ENCODE data around the gene CAMK1D.
"Not testable (repeated sequence)": the region's sequence is repeated elsewhere in the genome, so short reads cannot be mapped to it uniquely, and the experiment has no call there.

Gene CAMK1D

GRCh38 chr10:12466704-12467305 is 117.5 kb downstream of the CAMK1D start:
- no peak for DNase-seq (ENCODE audit: low read depth)

GRCh38 chr10:12469345-12469744 is 120.0 kb downstream of the CAMK1D start:
- DNase-seq (ENCODE audit: low read depth) = no peak

GRCh38 chr10:12470719-12471118 is 121.4 kb downstream of the CAMK1D start:
- no peak for DNase-seq (ENCODE audit: low read depth)

- no peak for DNase-seq (ENCODE audit: low read depth)
Observed at GRCh38 chr10:12471135-12471534, 121.8 kb downstream of the CAMK1D start.

- no peak for DNase-seq (ENCODE audit: low read depth)
Observed at GRCh38 chr10:12473491-12473890, 124.1 kb downstream of the CAMK1D start.

- DNase-seq (ENCODE audit: low read depth) = no peak
Observed at GRCh38 chr10:12474727-12475412, 125.5 kb downstream of the CAMK1D start.

GRCh38 chr10:12476656-12477055 is 127.3 kb downstream of the CAMK1D start:
- no peak for DNase-seq (ENCODE audit: low read depth)

GRCh38 chr10:12479437-12479844 is 130.1 kb downstream of the CAMK1D start:
- DNase-seq (ENCODE audit: low read depth) = no peak

GRCh38 chr10:12479924-12480323 is 130.6 kb downstream of the CAMK1D start:
- no peak for DNase-seq (ENCODE audit: low read depth)

- DNase-seq (ENCODE audit: low read depth) = no peak
Observed at GRCh38 chr10:12480440-12480839, 131.1 kb downstream of the CAMK1D start.

- DNase-seq (ENCODE audit: low read depth) = no peak
Observed at GRCh38 chr10:12481924-12482323, 132.6 kb downstream of the CAMK1D start.

GRCh38 chr10:12482587-12482986 is 133.2 kb downstream of the CAMK1D start:
- DNase-seq (ENCODE audit: low read depth) = no peak

GRCh38 chr10:12484002-12484918 is 134.9 kb downstream of the CAMK1D start:
- no peak for DNase-seq (ENCODE audit: low read depth)

- DNase-seq (ENCODE audit: low read depth) = no peak
Observed at GRCh38 chr10:12484941-12485805, 135.8 kb downstream of the CAMK1D start.

- no peak for DNase-seq (ENCODE audit: low read depth)
Observed at GRCh38 chr10:12487366-12487765, 138.0 kb downstream of the CAMK1D start.

GRCh38 chr10:12488626-12489025 is 139.3 kb downstream of the CAMK1D start:
- no peak for DNase-seq (ENCODE audit: low read depth)

GRCh38 chr10:12489357-12489756 is 140.0 kb downstream of the CAMK1D start:
- DNase-seq (ENCODE audit: low read depth) = no peak

- DNase-seq (ENCODE audit: low read depth) = no peak
Observed at GRCh38 chr10:12489806-12490205, 140.5 kb downstream of the CAMK1D start.

GRCh38 chr10:12490963-12491362 is 141.6 kb downstream of the CAMK1D start:
- DNase-seq (ENCODE audit: low read depth) = no peak

- no peak for DNase-seq (ENCODE audit: low read depth)
Observed at GRCh38 chr10:12491491-12491890, 142.1 kb downstream of the CAMK1D start.

GRCh38 chr10:12492016-12492415 is 142.7 kb downstream of the CAMK1D start:
- no peak for DNase-seq (ENCODE audit: low read depth)

- not testable (repeated sequence) for DNase-seq (ENCODE audit: low read depth)
Observed at GRCh38 chr10:12497046-12497445, 147.7 kb downstream of the CAMK1D start.

Data from amniotic epithelial cell (primary cell).